Measurements from ENCODE around the gene CCDC187.

CCDC187 gene

DNA sequence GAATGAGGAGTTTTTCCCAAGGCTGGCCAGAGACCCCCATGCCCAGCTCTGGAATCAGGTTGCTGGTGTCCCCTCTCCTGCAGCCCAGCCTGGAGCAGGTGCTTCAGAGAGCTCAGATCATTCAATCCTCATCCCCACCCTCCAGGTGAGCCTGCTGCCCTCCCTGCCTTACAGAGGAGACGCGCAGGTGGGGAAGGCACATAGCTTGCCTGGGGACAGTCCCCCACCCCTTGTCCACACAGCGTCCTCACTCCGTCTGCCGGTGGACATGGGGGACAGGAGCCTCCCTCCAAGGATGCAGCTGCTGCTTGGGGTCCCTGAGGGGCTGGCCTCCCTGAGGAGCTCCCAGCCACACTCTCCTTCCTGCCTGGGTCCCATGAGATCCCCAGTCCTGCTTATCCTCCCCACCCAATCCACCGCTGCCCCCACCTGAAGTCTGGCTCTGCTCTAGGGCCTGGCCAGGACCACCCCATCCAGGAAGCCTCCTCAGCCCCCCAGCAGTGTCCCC is 41.2 kb downstream of the CCDC187 start:
- H3K27ac ChIP-seq (ENCODE audit: low read length) = no peak overlapping the region
- H3K36me3 ChIP-seq (ENCODE audit: control insufficient read depth, low read depth, low read length) = no peaks in the 10 kb centered on the region
- H3K4me1 ChIP-seq (ENCODE audit: control insufficient read depth, low read depth, low read length) = peaks cover 2% of the 10 kb centered on the region
- no peak overlapping the region for H3K4me3 ChIP-seq (ENCODE audit: low read length)
- H3K9ac ChIP-seq (ENCODE audit: low read length) = no peak overlapping the region
- no peaks in the 10 kb centered on the region for H3K27me3 ChIP-seq (ENCODE audit: control insufficient read depth, insufficient read depth, low read length)
- no peaks in the 10 kb centered on the region for H3K9me3 ChIP-seq (ENCODE audit: control insufficient read depth, low read depth, low read length)

DNA sequence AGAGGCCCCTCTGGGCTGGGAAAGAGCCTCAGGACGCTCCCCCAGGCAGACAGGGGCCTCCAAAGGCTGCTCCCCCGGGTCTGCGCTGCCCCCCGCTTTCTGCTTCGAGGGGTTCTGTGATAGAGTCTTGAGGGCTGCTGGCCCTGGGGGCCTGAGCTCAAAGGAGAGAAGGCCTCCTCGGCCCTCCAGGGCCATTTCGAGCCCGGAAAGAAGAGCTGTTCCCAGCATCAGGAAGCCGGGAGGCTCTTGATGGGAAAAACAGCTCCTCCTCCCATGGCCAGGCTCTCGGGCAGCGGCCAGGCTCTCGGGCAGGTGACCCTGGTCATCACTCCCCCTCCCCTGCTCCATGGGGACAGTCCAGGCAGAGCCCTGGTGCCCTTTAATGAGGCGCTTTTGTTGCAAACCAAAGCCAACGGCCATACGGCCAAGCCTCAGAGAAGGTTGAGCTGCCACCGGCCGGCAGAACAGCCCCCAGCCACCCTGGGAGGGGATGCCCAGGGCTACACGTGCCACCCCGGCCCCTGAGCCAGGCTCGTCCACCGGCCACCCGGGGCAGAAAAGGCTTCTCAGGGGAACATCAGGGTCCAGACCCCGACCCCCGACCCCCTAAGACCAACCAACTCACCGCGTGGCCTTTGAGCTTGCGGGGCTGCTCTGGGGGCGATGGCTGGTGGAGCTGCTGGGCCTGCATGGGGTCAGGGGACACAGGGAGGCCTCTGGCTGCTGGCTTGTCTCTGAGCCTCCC is 42.0 kb downstream of the CCDC187 start:
- Histone ChIP-seq H3K4me3 (ENCODE audit: low read length) (no peak overlapping the region), H3K36me3 (ENCODE audit: control insufficient read depth, low read depth, low read length) (no peaks in the 10 kb centered on the region), H3K4me1 (ENCODE audit: control insufficient read depth, low read depth, low read length) (no peaks in the 10 kb centered on the region), H3K27ac (ENCODE audit: low read length) (no peak overlapping the region), H3K9me3 (ENCODE audit: control insufficient read depth, low read depth, low read length) (no peaks in the 10 kb centered on the region), H3K27me3 (ENCODE audit: control insufficient read depth, insufficient read depth, low read length) (no peaks in the 10 kb centered on the region), H3K9ac (ENCODE audit: low read length) (no peak overlapping the region)

GRCh38 chr9:136260936-136261472 is 42.9 kb downstream of the CCDC187 start:
- Histone ChIP-seq H3K9ac (ENCODE audit: low read length) (no peak overlapping the region), H3K4me3 (ENCODE audit: low read length) (no peak overlapping the region), H3K27ac (ENCODE audit: low read length) (no peak overlapping the region), H3K36me3 (ENCODE audit: control insufficient read depth, low read depth, low read length) (no peaks in the 10 kb centered on the region), H3K4me1 (ENCODE audit: control insufficient read depth, low read depth, low read length) (no peaks in the 10 kb centered on the region), H3K9me3 (ENCODE audit: control insufficient read depth, low read depth, low read length) (no peaks in the 10 kb centered on the region), H3K27me3 (ENCODE audit: control insufficient read depth, insufficient read depth, low read length) (no peaks in the 10 kb centered on the region)

DNA sequence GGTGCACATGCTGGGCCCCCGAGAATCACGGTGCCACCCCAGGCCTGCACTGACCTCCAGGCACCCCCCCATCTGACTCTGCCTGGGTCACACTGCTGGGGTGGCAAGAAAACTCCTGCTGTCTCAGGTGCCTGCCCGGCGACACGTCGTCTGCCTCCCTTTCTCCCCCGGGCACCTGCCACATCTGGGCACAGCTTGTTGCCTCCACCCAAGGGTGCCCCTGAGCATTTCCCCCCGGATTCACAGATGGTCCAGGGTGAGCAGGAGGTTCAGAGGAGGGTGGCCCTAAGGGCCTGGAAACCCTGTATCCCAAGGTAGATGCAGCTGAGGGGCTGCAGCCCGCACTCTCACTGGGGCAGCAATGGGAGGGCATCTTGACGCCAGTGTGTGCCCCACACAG is 43.4 kb downstream of the CCDC187 start:
- no peak overlapping the region for H3K9ac ChIP-seq (ENCODE audit: low read length)
- H3K36me3 ChIP-seq (ENCODE audit: control insufficient read depth, low read depth, low read length) = no peaks in the 10 kb centered on the region
- H3K9me3 ChIP-seq (ENCODE audit: control insufficient read depth, low read depth, low read length) = no peaks in the 10 kb centered on the region
- H3K27me3 ChIP-seq (ENCODE audit: control insufficient read depth, insufficient read depth, low read length) = no peaks in the 10 kb centered on the region
- H3K4me1 ChIP-seq (ENCODE audit: control insufficient read depth, low read depth, low read length) = no peaks in the 10 kb centered on the region
- H3K27ac ChIP-seq (ENCODE audit: low read length) = no peak overlapping the region
- no peak overlapping the region for H3K4me3 ChIP-seq (ENCODE audit: low read length)

DNA sequence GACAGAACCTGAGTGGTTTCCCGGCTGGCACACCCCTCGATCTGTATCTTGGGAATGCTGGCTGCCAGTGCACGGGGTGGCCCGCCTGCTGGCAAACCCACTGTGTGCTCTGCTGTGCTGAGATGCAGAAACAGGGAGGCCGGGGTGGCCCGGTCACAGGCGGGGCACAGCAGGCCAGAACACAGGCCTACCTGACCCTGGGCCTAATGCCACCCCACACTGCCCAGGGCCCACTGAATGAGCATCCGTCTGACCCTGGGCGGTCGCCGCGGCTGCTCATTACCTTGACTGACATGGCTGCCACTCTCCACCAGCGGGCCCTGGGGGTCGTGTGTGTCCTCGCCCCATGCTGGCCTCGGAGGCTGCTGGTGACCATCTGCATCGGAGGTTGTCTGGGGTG is 44.1 kb downstream of the CCDC187 start:
- no peak overlapping the region for H3K4me3 ChIP-seq (ENCODE audit: low read length)
- no peak overlapping the region for H3K27ac ChIP-seq (ENCODE audit: low read length)
- H3K9me3 ChIP-seq (ENCODE audit: control insufficient read depth, low read depth, low read length) = no peaks in the 10 kb centered on the region
- no peaks in the 10 kb centered on the region for H3K36me3 ChIP-seq (ENCODE audit: control insufficient read depth, low read depth, low read length)
- H3K9ac ChIP-seq (ENCODE audit: low read length) = no peak overlapping the region
- no peaks in the 10 kb centered on the region for H3K27me3 ChIP-seq (ENCODE audit: control insufficient read depth, insufficient read depth, low read length)
- no peaks in the 10 kb centered on the region for H3K4me1 ChIP-seq (ENCODE audit: control insufficient read depth, low read depth, low read length)

GRCh38 chr9:136259517-136259813 is 44.4 kb downstream of the CCDC187 start:
- H3K9ac ChIP-seq (ENCODE audit: low read length) = no peak overlapping the region
- no peaks in the 10 kb centered on the region for H3K4me1 ChIP-seq (ENCODE audit: control insufficient read depth, low read depth, low read length)
- H3K27ac ChIP-seq (ENCODE audit: low read length) = no peak overlapping the region
- no peaks in the 10 kb centered on the region for H3K36me3 ChIP-seq (ENCODE audit: control insufficient read depth, low read depth, low read length)
- no peaks in the 10 kb centered on the region for H3K27me3 ChIP-seq (ENCODE audit: control insufficient read depth, insufficient read depth, low read length)
- H3K4me3 ChIP-seq (ENCODE audit: low read length) = no peak overlapping the region
- no peaks in the 10 kb centered on the region for H3K9me3 ChIP-seq (ENCODE audit: control insufficient read depth, low read depth, low read length)

DNA sequence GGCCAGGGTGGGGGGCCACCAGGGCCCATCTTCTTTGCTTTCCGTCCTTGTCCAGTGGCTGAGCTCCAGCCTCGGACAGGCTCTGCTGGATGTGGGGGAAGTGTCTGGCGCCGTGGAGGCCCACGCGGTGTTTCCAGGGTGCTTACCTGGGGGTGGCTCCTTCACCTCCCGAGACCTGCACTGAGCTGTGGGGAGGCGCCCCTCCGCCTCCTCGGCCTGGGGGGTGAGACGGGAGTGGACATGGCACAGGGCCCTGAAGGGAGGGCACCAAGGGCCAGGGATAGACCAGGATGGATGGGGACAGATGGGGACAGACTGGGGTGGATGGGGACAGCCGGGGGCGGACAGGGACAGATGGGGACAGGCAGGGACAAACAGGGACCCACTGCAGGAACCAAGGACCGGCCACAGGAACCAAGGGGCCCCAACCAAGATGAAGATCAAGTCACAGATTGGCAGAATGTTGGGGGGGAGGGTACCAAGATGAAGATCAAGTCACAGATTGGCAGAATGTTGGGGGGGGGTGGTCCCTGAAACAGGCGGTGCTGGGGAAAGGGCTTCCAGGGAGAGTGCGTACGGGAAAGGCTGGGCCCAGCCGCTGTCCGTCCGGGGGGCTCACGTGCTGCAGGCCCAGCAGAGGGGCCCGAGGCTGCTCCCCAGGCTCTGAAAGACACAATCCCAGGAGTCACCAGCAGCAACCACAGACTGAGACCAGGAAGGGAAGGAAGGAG is 44.9 kb downstream of the CCDC187 start:
- no peaks in the 10 kb centered on the region for H3K4me1 ChIP-seq (ENCODE audit: control insufficient read depth, low read depth, low read length)
- no peak overlapping the region for H3K9ac ChIP-seq (ENCODE audit: low read length)
- no peaks in the 10 kb centered on the region for H3K9me3 ChIP-seq (ENCODE audit: control insufficient read depth, low read depth, low read length)
- H3K36me3 ChIP-seq (ENCODE audit: control insufficient read depth, low read depth, low read length) = no peaks in the 10 kb centered on the region
- no peaks in the 10 kb centered on the region for H3K27me3 ChIP-seq (ENCODE audit: control insufficient read depth, insufficient read depth, low read length)
- H3K27ac ChIP-seq (ENCODE audit: low read length) = no peak overlapping the region
- no peak overlapping the region for H3K4me3 ChIP-seq (ENCODE audit: low read length)

DNA sequence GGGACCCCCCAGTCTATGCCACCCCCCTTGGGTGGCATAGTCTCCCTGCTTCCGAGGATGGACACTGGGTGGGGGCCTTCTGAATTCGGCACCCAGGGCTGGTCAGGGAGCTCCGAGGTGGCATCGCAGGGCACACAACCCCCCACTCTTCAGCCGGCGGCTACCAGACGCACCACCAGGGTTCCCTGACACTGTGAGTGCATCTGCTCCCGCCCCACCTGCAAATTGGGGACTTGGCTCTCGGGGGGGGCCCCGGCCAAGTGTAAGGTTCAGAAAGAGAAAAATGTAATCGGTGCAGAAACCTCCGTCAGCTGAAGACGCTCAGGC is 45.6 kb downstream of the CCDC187 start:
- no peaks in the 10 kb centered on the region for H3K36me3 ChIP-seq (ENCODE audit: control insufficient read depth, low read depth, low read length)
- no peak overlapping the region for H3K4me3 ChIP-seq (ENCODE audit: low read length)
- no peak overlapping the region for H3K27ac ChIP-seq (ENCODE audit: low read length)
- H3K4me1 ChIP-seq (ENCODE audit: control insufficient read depth, low read depth, low read length) = no peaks in the 10 kb centered on the region
- no peak overlapping the region for H3K9ac ChIP-seq (ENCODE audit: low read length)
- no peaks in the 10 kb centered on the region for H3K27me3 ChIP-seq (ENCODE audit: control insufficient read depth, insufficient read depth, low read length)
- H3K9me3 ChIP-seq (ENCODE audit: control insufficient read depth, low read depth, low read length) = no peaks in the 10 kb centered on the region

GRCh38 chr9:136257381-136258298 is 46.3 kb downstream of the CCDC187 start:
- Histone ChIP-seq H3K36me3 (ENCODE audit: control insufficient read depth, low read depth, low read length) (no peaks in the 10 kb centered on the region), H3K27ac (ENCODE audit: low read length) (no peak overlapping the region), H3K4me1 (ENCODE audit: control insufficient read depth, low read depth, low read length) (no peaks in the 10 kb centered on the region), H3K9ac (ENCODE audit: low read length) (no peak overlapping the region), H3K9me3 (ENCODE audit: control insufficient read depth, low read depth, low read length) (no peaks in the 10 kb centered on the region), H3K27me3 (ENCODE audit: control insufficient read depth, insufficient read depth, low read length) (no peaks in the 10 kb centered on the region), H3K4me3 (ENCODE audit: low read length) (no peak overlapping the region)

GRCh38 chr9:136255896-136256890 is 47.7 kb downstream of the CCDC187 start:
- Histone ChIP-seq H3K36me3 (ENCODE audit: control insufficient read depth, low read depth, low read length) (no peaks in the 10 kb centered on the region), H3K4me3 (ENCODE audit: low read length) (no peak overlapping the region), H3K4me1 (ENCODE audit: control insufficient read depth, low read depth, low read length) (no peaks in the 10 kb centered on the region), H3K9me3 (ENCODE audit: control insufficient read depth, low read depth, low read length) (no peaks in the 10 kb centered on the region), H3K27ac (ENCODE audit: low read length) (no peak overlapping the region), H3K27me3 (ENCODE audit: control insufficient read depth, insufficient read depth, low read length) (no peaks in the 10 kb centered on the region), H3K9ac (ENCODE audit: low read length) (no peak overlapping the region)

Measured in iPS-18a (cell line).